HFF-Myc (cell line): ENCODE measurements around the gene TMEM123.

ENCODE experiments used
- DNase-seq: peaks from one replicate; pipeline ENCODE4 v3.0.0-alpha.2; 2011; ENCODE audit warnings: low read depth; ENCODE audit errors: extremely low read depth
- H3K4me3 ChIP-seq: replicated peaks from 2 replicates; pipeline ENCODE4 v1.5.1; 2011; ENCODE audit warnings: low read depth, mild to moderate bottlenecking, control low read depth, low read length
- TF ChIP-seq, protein P1 (sequence below): IDR thresholded peaks from 2 replicates; pipeline ENCODE4 v1.5.1; 2012; ENCODE audit warnings: mild to moderate bottlenecking, low read depth, low read length, control low read depth; ENCODE audit errors: missing control alignments

TMEM123 gene

DNA sequence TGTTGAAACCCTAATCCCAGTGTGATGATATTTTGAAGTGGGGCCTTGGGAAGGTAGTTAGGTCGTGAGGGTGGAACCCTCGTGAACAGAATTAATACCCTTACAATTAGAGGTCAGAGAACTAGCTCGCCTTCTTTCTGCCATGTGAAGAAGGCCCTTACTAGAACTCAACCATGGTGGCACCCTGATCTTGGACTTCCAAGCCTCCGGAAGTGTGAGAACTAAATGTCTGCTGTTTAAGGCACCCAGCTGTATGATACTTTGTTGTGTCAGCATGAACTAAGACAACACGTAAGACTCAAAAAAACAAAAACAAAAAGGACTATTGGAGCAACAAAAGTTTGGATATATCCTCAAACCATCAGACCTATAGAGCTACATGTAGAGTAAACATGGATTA, 52.0 kb downstream of the TMEM123 start:
- H3K4me3 ChIP-seq = no peak overlapping the region
- TF ChIP-seq, protein P1, sequence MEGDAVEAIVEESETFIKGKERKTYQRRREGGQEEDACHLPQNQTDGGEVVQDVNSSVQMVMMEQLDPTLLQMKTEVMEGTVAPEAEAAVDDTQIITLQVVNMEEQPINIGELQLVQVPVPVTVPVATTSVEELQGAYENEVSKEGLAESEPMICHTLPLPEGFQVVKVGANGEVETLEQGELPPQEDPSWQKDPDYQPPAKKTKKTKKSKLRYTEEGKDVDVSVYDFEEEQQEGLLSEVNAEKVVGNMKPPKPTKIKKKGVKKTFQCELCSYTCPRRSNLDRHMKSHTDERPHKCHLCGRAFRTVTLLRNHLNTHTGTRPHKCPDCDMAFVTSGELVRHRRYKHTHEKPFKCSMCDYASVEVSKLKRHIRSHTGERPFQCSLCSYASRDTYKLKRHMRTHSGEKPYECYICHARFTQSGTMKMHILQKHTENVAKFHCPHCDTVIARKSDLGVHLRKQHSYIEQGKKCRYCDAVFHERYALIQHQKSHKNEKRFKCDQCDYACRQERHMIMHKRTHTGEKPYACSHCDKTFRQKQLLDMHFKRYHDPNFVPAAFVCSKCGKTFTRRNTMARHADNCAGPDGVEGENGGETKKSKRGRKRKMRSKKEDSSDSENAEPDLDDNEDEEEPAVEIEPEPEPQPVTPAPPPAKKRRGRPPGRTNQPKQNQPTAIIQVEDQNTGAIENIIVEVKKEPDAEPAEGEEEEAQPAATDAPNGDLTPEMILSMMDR = no peak
- DNase-seq = no peak

DNA sequence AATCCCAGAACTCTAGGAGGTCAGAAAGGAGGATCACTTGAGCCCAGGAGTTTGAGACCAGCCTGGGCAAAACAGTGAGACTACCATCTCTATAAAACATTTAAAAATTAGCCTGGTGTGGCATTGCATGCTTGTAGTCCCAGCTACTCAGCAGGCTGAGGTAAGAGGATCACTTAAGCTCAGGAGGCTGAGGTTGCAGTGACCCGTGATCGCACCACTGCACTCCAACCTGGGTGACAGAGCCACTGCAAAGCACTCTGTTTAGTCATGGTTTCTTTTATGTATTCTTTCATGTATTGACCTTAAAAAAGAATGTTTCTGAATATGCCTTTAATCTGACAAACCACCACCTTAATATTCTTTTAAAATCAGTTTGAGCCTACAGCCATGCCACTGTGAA, 53.4 kb downstream of the TMEM123 start:
- H3K4me3 ChIP-seq = no peak overlapping the region
- TF ChIP-seq, protein P1 = no peak

GRCh38 chr11:102398297-102398696, 54.3 kb downstream of the TMEM123 start:
- TF ChIP-seq, protein P1 = no peak
- no peak for DNase-seq
- H3K4me3 ChIP-seq = no peak overlapping the region

More for the DNA sequence above, 53.4 kb downstream of the TMEM123 start:
- DNase-seq = no peak

- TF ChIP-seq, protein P1 = no peak
- no peak for DNase-seq
These were observed 55.6 kb downstream of the TMEM123 start for GRCh38 chr11:102396708-102397563.

GRCh38 chr11:102395720-102396393, 56.7 kb downstream of the TMEM123 start:
- TF ChIP-seq, protein P1 = no peak
- no peak overlapping the region for H3K4me3 ChIP-seq
- no peak for DNase-seq

More at GRCh38 chr11:102396708-102397563, 55.6 kb downstream of the TMEM123 start:
- H3K4me3 ChIP-seq = no peak overlapping the region

DNA sequence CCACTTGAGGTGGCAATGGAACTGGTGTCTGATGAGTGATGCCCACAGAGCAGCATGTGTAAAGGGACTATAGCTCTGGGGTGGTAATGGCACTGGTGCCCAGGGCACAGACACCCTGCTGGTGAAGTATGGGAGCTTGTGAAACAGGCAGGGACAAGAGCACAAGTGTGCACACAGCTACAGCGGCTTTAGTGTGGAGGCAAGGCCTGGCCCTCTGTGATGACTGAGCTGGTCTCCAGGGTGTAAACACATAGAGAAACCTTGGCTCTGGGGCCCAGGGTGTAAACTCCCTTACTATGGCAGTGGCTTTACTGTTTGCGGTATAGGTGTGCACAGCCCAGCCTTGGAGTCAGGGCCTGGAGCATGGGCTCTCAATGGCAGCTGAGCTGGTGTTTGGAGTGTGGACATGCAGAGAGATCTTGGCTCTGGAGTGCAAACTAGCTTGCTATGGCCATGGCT, 59.3 kb downstream of the TMEM123 start:
- DNase-seq = no peak
- H3K4me3 ChIP-seq = no peak overlapping the region
- TF ChIP-seq, protein P1 = no peak
